ENCODE results near the gene SYN1. TPM values are rescaled to one million over a fixed set of nuclear protein-coding genes. Genes with fewer than 3 reads are reported as not detected.

The SYN1 gene
- total RNA-seq, 1 donor from 2014 or later: not detected

DNA sequence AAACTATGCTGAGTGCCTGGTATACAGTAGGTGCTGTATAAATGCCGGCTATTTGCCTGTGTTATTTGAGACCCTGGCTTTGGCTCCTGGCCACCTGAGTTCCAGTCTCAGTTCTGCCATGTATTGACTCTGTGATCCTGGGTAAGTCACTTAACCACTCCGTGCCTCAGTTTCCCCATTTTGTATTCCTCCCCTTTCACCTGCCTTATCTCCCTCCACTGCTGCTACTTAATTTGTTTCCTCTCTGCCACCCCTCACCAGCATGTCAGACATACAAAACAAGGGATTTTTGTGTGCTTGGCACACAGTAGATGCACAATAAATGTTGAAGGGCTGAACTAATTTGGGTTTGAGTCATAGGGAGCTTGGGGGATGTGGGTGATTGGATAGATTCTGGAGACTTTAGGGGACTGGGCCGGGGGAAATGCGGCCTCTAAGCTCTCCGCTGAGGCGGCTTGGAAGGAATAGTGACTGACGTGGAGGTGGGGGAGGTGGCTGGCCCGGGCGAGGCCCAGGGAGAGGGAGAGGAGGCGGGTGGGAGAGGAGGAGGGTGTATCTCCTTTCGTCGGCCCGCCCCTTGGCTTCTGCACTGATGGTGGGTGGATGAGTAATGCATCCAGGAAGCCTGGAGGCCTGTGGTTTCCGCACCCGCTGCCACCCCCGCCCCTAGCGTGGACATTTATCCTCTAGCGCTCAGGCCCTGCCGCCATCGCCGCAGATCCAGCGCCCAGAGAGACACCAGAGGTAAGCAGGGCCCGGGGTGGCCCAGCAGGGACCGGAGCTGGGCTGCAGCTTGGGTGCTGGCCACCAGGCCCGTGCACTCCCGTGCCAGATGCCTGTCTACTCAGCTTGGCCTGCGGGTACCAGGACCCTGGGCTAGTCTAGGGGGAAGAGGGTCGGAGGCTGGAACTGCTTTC, 37.7 kb downstream of the SYN1 start, which contains the start of gene TIMP1:
TIMP1 (plus strand) TSS at position 706 of the 917 bp plus-strand sequence. CDS start 980 bp downstream, outside the sequence.
- peak within 1 kb of the TSS; percentile 25 for H3K9ac ChIP-seq
- no peaks in the 10 kb centered on the region for H3K4me1 ChIP-seq
- Mint-ChIP-seq H3K4me1 (peaks cover 10% of the 10 kb centered on the region), H3K27me3 (ENCODE audit: insufficient read depth, low read depth) (peaks cover 10% of the 10 kb centered on the region), H3K9me3 (peaks cover 18% of the 10 kb centered on the region), H3K27ac (peak within 1 kb of the TSS; percentile 11), H3K4me3 (peak within 1 kb of the TSS; percentile 65), H3K36me3 (peaks cover 4% of the 10 kb centered on the region)
- H3F3A ChIP-seq (ENCODE audit: low read depth): no peaks in the 10 kb centered on the region
- H3K9me3 ChIP-seq (ENCODE audit: low read depth): no peaks in the 10 kb centered on the region
- H4K20me1 ChIP-seq (ENCODE audit: low read depth): no peaks in the 10 kb centered on the region
- no peaks in the 10 kb centered on the region for H3K27me3 ChIP-seq
- H3K79me2 ChIP-seq (ENCODE audit: low read depth): no peaks in the 10 kb centered on the region
- TF ChIP-seq EZH2phosphoT487 (IDR thresholded peaks at IDR 0.05): no peak
- TF ChIP-seq EZH2 (IDR thresholded peaks at IDR 0.05): no peak
- TF ChIP-seq, protein P1, sequence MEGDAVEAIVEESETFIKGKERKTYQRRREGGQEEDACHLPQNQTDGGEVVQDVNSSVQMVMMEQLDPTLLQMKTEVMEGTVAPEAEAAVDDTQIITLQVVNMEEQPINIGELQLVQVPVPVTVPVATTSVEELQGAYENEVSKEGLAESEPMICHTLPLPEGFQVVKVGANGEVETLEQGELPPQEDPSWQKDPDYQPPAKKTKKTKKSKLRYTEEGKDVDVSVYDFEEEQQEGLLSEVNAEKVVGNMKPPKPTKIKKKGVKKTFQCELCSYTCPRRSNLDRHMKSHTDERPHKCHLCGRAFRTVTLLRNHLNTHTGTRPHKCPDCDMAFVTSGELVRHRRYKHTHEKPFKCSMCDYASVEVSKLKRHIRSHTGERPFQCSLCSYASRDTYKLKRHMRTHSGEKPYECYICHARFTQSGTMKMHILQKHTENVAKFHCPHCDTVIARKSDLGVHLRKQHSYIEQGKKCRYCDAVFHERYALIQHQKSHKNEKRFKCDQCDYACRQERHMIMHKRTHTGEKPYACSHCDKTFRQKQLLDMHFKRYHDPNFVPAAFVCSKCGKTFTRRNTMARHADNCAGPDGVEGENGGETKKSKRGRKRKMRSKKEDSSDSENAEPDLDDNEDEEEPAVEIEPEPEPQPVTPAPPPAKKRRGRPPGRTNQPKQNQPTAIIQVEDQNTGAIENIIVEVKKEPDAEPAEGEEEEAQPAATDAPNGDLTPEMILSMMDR (IDR thresholded peaks at IDR 0.05): no peak
- no peak within 1 kb of the TSS for H2AFZ ChIP-seq (replicated peaks)
- H3K36me3 ChIP-seq: no peaks in the 10 kb centered on the region
- H3K27ac ChIP-seq: no peak within 1 kb of the TSS
- peak; percentile 83 for DNase-seq (ENCODE audit: low spot score)
- peak within 1 kb of the TSS; percentile 68 for H3K4me2 ChIP-seq
- H3K4me3 ChIP-seq: peak within 1 kb of the TSS; percentile 45

DNA sequence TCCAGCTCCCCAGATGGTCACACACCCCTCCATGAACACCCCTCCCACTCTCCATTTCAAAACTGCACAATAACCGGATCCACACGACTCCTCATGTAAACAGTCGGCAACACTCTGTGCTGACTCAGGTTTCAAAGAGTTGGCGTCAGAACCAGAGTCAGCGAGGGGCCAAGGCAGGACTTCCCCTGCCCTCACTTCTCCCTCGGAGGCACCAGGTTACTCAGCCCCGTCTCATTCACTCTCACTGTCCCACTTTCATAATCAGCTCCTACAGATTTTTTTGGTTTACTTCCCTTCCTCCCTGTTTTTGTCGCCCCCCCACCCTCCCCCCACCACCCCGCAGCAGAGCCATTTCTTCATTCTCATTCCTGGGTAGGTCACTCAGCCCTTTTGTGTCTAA, 40.1 kb downstream of the SYN1 start:
- H3K4me1 ChIP-seq: no peaks in the 10 kb centered on the region
- H3K36me3 ChIP-seq: no peaks in the 10 kb centered on the region
- H3K4me1 Mint-ChIP-seq: peaks cover 10% of the 10 kb centered on the region
- no peaks in the 10 kb centered on the region for H3K36me3 Mint-ChIP-seq
- H3K27ac ChIP-seq: no peak overlapping the region
- no peak for TF ChIP-seq EZH2phosphoT487 (IDR thresholded peaks at IDR 0.05)
- no peak for TF ChIP-seq EZH2 (IDR thresholded peaks at IDR 0.05)
- TF ChIP-seq, protein P1 (IDR thresholded peaks at IDR 0.05): no peak
- no peak overlapping the region for H3K4me3 Mint-ChIP-seq
- H3K27me3 ChIP-seq: no peaks in the 10 kb centered on the region
- H4K20me1 ChIP-seq (ENCODE audit: low read depth): no peaks in the 10 kb centered on the region
- peaks cover 7% of the 10 kb centered on the region for H3K27me3 Mint-ChIP-seq (ENCODE audit: insufficient read depth, low read depth)
- no peak overlapping the region for H3K9ac ChIP-seq
- H2AFZ ChIP-seq (replicated peaks): no peak overlapping the region
- no peak for DNase-seq (ENCODE audit: low spot score)
- no peaks in the 10 kb centered on the region for H3F3A ChIP-seq (ENCODE audit: low read depth)
- no peaks in the 10 kb centered on the region for H3K79me2 ChIP-seq (ENCODE audit: low read depth)
- H3K27ac Mint-ChIP-seq: no peak overlapping the region
- no peaks in the 10 kb centered on the region for H3K9me3 ChIP-seq (ENCODE audit: low read depth)
- no peak overlapping the region for H3K4me2 ChIP-seq
- H3K4me3 ChIP-seq: no peak overlapping the region
- H3K9me3 Mint-ChIP-seq: peaks cover 14% of the 10 kb centered on the region

DNA sequence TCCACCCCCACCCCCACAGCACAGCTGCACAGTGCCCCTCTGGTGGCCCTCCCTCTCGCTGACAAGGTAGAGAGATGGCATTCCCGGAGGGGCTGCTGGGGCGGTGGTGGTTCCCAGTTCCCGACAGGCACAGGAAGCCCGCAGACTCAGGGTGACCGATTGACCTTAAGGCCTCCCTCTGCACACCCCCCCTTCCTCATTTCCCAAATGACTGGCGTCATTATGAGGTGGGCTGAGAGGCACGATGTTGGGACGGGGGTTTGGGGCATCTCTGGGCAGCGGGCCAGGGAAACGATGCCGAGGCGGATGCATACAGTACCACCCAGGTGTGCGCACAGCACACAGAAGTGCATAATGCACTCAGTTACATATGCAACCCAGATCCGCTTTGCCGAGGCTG, 41.0 kb downstream of the SYN1 start:
- Mint-ChIP-seq H3K27me3 (ENCODE audit: insufficient read depth, low read depth) (peaks cover 7% of the 10 kb centered on the region), H3K4me1 (peaks cover 11% of the 10 kb centered on the region), H3K4me3 (no peak overlapping the region), H3K27ac (no peak overlapping the region), H3K9me3 (peaks cover 14% of the 10 kb centered on the region), H3K36me3 (no peaks in the 10 kb centered on the region)
- Histone ChIP-seq H3K36me3 (no peaks in the 10 kb centered on the region), H3K79me2 (ENCODE audit: low read depth) (no peaks in the 10 kb centered on the region), H3K9ac (no peak overlapping the region), H2AFZ (replicated peaks) (no peak overlapping the region), H3K4me1 (no peaks in the 10 kb centered on the region), H3K27ac (no peak overlapping the region), H3F3A (ENCODE audit: low read depth) (peaks cover 1% of the 10 kb centered on the region), H3K27me3 (no peaks in the 10 kb centered on the region), H3K4me3 (no peak overlapping the region), H3K9me3 (ENCODE audit: low read depth) (no peaks in the 10 kb centered on the region), H3K4me2 (no peak overlapping the region), H4K20me1 (ENCODE audit: low read depth) (no peaks in the 10 kb centered on the region)
- DNase-seq (ENCODE audit: low spot score): no peak
- TF ChIP-seq, protein P1 (IDR thresholded peaks at IDR 0.05): no peak
- TF ChIP-seq EZH2 (IDR thresholded peaks at IDR 0.05) (no peak), EZH2phosphoT487 (IDR thresholded peaks at IDR 0.05) (no peak)

All from neural progenitor cell (in vitro differentiated cells).